SK-MEL-5 (cell line): ENCODE data around the gene AP3M1. TPM values are rescaled to one million over a fixed set of nuclear protein-coding genes. Genes with fewer than 3 reads are reported as not detected.
"Not testable (repeated sequence)": the region's sequence is repeated elsewhere in the genome, so short reads cannot be mapped to it uniquely, and the experiment has no call there.

Source experiments
- DNase-seq: peaks from one replicate; pipeline ENCODE4 v3.0.0-alpha.2; 2016; ENCODE audit warnings: low read depth, low spot score
- in situ Hi-C: cut with HindIII; loops from 2 replicates; pipeline ENCODE4 v1.10.0; 2016; ENCODE audit warnings: low sequenced_read_pairs, high pct_unique_total_duplicates, low pct_unique_long_range_greater_than_20kb
- total RNA-seq: library from RNA; depleted of rRNA; stranded (reverse); fragments of >200 nt; shearing (Covaris generic); gene quantifications from 2 replicates; pipeline ENCODE4 v1.2.3, GENCODE V29; 2014

AP3M1 gene
- total RNA-seq, 1 experiment from 2014 or later, result 34.4 TPM

DNA sequence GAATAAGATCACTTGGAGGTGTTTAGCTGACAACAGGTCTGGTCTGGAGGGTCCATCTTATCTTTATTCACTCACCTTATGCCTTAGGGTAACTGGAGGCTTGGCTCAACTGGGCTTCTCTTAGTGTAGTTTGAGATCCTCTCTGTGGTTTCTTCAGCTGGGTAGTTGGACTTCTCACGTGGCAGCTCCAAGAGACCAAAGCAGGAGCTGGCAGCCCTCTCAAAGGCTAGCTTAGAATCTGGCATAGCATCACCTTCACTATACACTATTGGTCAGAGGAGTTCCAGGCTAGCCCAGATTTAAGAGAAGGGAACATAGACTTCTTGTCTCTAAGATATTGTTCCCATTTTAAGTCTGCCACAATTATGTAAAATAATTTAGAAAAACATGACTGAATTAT is 16.8 kb upstream of the AP3M1 start:
- DNase-seq, result no peak
- in situ Hi-C loops, result no loop called here

- no peak for DNase-seq
- in situ Hi-C loops, result no loop called here
These were observed 14.9 kb upstream of the AP3M1 start for GRCh38 chr10:74165530-74165901.

DNA sequence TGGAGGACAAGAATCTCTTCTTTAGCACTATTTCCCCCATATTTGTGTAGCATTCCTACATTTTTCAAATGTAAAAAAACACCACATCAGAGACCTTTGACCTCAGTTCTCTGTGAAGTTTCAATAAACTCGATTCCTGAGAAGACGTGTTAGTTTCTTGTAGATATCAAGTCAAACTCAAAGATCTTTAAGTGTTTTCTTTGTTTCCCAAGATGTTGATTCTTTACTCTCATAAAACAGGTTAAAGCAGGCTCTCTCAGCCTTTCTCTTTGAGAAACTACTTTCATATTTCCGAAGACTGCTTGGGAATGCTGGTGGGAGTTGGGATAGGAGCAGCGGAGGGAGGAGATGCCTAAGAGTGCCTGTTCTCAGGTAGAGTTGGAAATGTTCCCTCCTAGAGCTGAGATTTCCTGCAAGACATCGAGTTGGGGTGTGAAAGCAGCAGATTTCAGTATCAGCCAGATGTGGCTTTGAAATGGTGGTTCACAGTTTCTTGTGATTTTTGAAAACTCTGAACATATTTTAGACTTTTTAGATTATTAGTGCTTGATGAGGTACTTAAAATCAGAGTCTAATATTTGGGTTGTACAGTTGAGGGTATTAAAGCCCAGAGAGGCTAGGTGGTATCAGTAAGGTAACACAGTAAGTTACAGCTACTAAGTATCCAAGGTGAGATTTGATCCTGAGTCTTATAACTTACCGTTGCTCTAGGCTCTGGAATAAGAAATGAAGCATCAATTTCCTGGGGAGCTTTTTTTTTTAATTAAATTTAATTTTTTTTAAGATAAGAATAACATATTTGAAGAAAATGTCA is 14.3 kb upstream of the AP3M1 start:
- DNase-seq, result no peak
- in situ Hi-C loops, result no loop called here

- in situ Hi-C loops, result no loop called here
These were observed 12.9 kb upstream of the AP3M1 start for GRCh38 chr10:74163319-74164068.

DNA sequence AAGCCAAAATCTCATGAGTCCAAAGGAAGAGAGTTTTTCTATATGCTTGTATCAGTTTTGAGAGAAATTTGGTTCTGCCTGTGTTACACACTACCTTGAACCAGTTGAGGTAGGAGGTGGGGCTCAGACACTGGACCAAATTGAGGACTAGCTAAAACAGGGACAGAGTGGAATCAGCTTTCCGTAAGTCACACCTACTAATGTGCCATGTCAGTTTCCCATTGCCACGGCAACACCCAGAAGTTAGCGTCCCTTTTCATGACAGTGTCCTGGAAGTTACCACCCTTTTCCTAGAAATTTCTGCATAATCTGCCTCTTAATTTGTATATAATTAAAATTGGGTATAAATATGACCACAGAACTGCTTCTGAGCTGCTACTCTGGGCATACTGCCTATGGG is 9.4 kb upstream of the AP3M1 start:
- in situ Hi-C loops, result no loop called here
- no peak for DNase-seq

More at GRCh38 chr10:74163319-74164068, 12.9 kb upstream of the AP3M1 start:
- no peak for DNase-seq

DNA sequence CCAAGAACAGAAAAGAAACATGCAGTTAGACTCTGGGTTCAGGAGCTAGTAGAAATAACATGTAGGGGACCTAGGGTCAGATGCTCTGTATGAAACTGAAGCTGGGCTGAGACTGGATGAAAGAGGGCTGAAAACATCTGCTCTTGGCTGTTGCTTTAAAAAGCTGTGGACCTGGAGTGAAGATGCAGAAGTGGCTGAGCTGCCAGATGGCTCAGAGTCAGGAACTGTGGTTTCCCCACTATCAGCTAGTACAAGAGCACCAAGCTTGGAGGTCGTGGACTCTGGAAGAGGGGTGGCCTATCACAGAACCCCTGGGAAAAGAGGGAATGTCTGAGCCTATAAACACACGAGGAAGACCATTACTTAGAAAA is 6.3 kb upstream of the AP3M1 start:
- no peak for DNase-seq
- in situ Hi-C loops, result no loop called here

DNA sequence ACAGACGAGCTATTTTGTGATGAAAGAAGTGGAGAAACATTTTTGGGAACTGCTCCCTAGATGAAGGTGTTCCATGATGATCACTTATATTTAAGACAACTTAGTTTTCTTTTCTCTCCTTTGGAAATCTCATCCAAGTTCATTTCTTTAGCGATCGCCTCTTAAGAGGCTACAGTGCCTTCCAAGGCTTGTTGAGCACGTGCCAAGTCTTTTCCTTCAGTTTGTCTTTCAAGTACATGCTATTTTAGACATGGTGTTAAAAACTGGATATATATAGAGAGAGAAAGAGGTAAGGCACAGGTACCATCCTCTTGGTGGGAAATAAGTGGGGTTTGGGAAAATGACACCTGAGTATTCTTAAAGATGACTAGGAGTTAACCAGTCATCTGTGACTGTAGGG is 3.0 kb upstream of the AP3M1 start:
- DNase-seq, result no peak
- in situ Hi-C loops, result no loop called here

GRCh38 chr10:74153123-74153522 is 2.5 kb upstream of the AP3M1 start:
- in situ Hi-C loops, result no loop called here
- DNase-seq, result peak; percentile 30

GRCh38 chr10:74151879-74152722 is 1.5 kb upstream of the AP3M1 start:
- DNase-seq, result no peak
- in situ Hi-C loops, result no loop called here

DNA sequence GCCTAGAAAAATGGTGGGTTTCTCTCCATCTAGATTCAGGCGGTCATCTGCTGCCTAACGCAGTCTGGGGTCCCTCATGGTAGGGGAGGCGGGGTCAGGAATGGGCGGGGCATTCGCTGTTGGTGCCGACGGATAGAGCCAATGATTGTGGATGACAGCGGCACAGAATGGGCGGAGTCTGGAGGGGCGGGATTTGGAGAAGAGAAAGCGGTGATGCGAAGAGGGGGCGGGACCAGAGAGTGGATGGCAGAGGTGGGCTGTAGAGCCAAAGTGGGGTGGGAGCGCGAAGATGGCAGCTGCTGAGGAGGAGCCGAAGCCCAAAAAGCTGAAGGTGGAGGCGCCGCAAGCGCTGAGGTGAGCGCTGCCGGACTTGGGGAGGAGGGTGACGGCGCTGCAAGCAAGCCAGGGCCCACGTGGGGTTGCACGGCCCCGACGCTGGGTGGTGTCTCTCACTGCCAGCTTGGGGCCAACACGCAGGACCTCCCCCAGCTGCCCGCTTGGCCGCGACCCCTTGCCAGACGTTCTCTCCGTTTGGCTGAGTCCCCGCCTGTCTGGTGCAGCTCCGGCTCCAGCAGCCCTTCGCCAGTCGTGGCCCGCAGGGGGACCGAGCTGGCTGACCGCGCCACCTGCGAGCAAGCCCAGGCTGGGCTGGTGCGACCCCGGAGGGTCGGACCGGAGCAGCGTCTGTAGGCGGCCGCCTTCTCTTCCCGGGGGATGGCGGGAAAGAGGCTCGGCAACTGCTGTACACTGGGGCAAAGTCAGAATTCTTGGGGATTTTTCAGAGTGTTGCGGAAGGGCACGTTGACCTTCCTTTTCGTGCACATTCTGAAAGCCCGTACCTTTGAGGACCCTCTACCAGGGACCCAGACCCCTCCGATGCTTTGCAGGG is 606 bp upstream of the AP3M1 start, which contains the start of gene ADK:
ADK (plus strand) TSS at position 232 of the 889 bp plus-strand sequence; CDS start at position 290, 58 bp downstream.
- in situ Hi-C loops, result no loop called here
- peak; percentile 98 for DNase-seq

DNA sequence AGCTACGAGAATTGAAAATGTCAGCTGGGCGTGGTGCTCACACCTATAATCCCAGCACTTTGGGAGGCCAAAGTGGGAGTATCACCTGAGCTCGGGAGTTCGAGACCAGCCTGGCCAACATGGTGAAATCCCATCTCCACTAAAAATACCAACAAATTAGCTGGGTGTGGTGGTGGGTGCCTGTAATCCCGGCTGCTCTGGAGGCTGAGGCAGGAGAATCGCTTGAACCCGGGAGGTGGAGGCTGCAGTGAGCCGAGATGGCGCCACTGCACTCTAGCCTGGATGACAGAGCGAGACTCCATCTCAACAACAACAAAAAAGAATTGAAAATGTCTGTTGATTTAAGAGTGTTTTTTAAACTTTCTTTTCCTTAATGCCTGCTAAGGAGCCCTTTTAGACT is 3.6 kb downstream of the AP3M1 start:
- in situ Hi-C loops, result not testable (repeated sequence)

GRCh38 chr10:74145133-74145532 is 5.5 kb downstream of the AP3M1 start:
- in situ Hi-C loops, result no loop called here
- no peak for DNase-seq

More for the DNA sequence above, 3.6 kb downstream of the AP3M1 start:
- not testable (repeated sequence) for DNase-seq

- DNase-seq, result no peak
- in situ Hi-C loops, result no loop called here
These were observed 10.1 kb downstream of the AP3M1 start for GRCh38 chr10:74140553-74140952.

GRCh38 chr10:74139981-74140380 is 10.6 kb downstream of the AP3M1 start:
- DNase-seq, result no peak
- in situ Hi-C loops, result no loop called here

DNA sequence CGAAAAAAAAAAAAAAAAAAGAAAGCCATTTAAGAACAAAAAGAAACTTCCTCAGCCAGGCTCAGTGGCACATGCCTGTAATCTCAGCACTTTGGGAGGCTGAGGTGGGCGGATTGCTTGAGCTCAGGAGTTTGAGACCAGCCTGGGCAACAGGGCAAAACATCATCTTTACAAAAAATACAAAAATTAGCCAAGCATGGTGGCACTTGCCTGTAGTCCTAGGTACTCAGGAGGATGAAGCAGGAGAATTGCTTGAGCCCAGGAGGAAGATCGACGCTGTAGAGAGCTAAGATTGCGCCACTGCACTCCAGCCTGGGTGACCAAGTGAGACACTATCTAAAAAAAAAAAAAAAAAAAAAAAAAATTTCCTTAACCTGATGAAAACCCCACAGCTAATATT is 12.0 kb downstream of the AP3M1 start:
- DNase-seq, in situ Hi-C loops: not testable (repeated sequence)

GRCh38 chr10:74137992-74138391 is 12.6 kb downstream of the AP3M1 start:
- no peak for DNase-seq
- in situ Hi-C loops, result no loop called here

DNA sequence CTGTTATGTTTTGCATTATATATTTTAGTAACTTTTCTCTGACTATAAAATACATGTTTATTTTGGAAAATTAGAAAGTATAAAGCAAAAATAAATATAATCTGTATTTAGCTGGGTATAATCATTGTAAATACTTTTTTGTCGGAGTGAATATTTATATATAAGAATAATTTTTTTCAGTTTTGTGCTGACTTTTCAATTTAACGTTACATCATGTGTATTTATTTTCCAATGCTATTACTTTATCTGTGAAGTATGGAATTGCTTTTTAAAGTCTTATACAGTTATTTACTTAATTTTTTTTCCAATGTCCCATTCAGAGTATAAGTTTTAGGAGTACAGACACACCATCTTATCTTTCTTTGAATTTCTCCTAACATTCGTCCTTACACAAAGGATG is 15.2 kb downstream of the AP3M1 start:
- in situ Hi-C loops, result no loop called here
- no peak for DNase-seq
